A549 (cell line): ENCODE data around the gene SWAP70. TPM values are rescaled to one million over a fixed set of nuclear protein-coding genes. Genes with fewer than 3 reads are reported as not detected.

Experiments used
- ATAC-seq, 2 experiments: fragments of 200-7000 bp in 1 of 2; fragments of >200 bp in 1 of 2; cut with Nextera tagmentation in 1 of 2; cut with Tn5 transposase in 1 of 2; 3 replicates each; pipeline versions ENCODE4 v1.8.0 to v1.9.1; 2018 to 2020; ENCODE audit warnings: mild to moderate bottlenecking in 1 of 2, moderate library complexity in 1 of 2
- CTCF ChIA-PET: fragments of 300-600 bp; sonication (Branson Sonifier 250); formaldehyde crosslinking; extraction: SDS; loops from one replicate; lab custom pipeline; 2021; ENCODE audit warnings: antibody characterized with exemption, inconsistent platforms; lab: Yijun Ruan, JAX
- POLR2A ChIA-PET: fragments of 350-600 bp; formaldehyde crosslinking; extraction: SDS; loops from one replicate; lab custom pipeline; 2021; ENCODE audit warnings: antibody characterized with exemption, inconsistent platforms; lab: Yijun Ruan, JAX
- DNase-seq, 2 experiments: peaks; one replicate each; pipeline versions ENCODE4 v3.0.0 to v3.0.0-alpha.2; 2011 to 2016; ENCODE audit warnings: low read depth in 1 of 2, low spot score in 1 of 2
- FAIRE-seq: peaks from 2 replicates; lab custom pipeline; 2011; peaks lifted over from hg19 to GRCh38; lab: Jason Lieb, UNC
- H3K27ac ChIP-seq, 2 experiments: fragments of >200 bp; sonication (Bioruptor Twin); formaldehyde crosslinking; 3 replicates each; pipeline ENCODE4 v1.5.1; 2016 to 2017
- H3K4me1 ChIP-seq: fragments of >200 bp; sonication (Bioruptor Twin); formaldehyde crosslinking; 3 replicates; pipeline ENCODE4 v1.6.1; 2016
- H3K4me2 ChIP-seq: fragments of >200 bp; sonication (Bioruptor Twin); formaldehyde crosslinking; 3 replicates; pipeline ENCODE4 v1.6.1; 2016
- H3K4me3 ChIP-seq: fragments of >200 bp; sonication (Bioruptor Twin); formaldehyde crosslinking; 3 replicates; pipeline ENCODE4 v1.5.1; 2016
- H3K9me3 ChIP-seq: fragments of >200 bp; sonication (Bioruptor Twin); formaldehyde crosslinking; 3 replicates; pipeline ENCODE4 v1.6.1; 2016
- ATOH8 ChIP-seq: fragments of 250-450 bp; sonication (Bioruptor Pico); IDR thresholded peaks from 2 replicates; pipeline ENCODE4 v1.5.0; 2020; ENCODE audit warnings: low read depth, mild to moderate bottlenecking, moderate library complexity
- BCL3 ChIP-seq: fragments of >200 bp; sonication (Bioruptor Twin); formaldehyde crosslinking; IDR thresholded peaks from 3 replicates; pipeline ENCODE4 v1.6.1; 2016
- CHD2 ChIP-seq: fragments of 150-350 bp; IDR thresholded peaks from 2 replicates; pipeline ENCODE4 v1.6.1; 2014; ENCODE audit warnings: low read length; ENCODE audit not compliant: partially characterized antibody
- E2F6 ChIP-seq: IDR thresholded peaks from 2 replicates; pipeline ENCODE4 v1.6.1; 2012; ENCODE audit warnings: low read depth, borderline replicate concordance
- EHMT2 ChIP-seq: fragments of 200-600 bp; sonication (generic); IDR thresholded peaks from 2 replicates; pipeline ENCODE4 v1.6.1; 2016; ENCODE audit warnings: antibody characterized with exemption, low read depth, mild to moderate bottlenecking, moderate library complexity
- EP300 ChIP-seq, 2 experiments: fragments of >200 bp; sonication (Bioruptor Twin); formaldehyde crosslinking; IDR thresholded peaks; 2 replicates in 1 of 2; 3 replicates in 1 of 2; pipeline ENCODE4 v1.6.1; 2016 to 2017
- ESRRA ChIP-seq: fragments of 150-350 bp; IDR thresholded peaks from 2 replicates; pipeline ENCODE4 v1.6.1; 2014; ENCODE audit warnings: mild to moderate bottlenecking, low read length, borderline replicate concordance
- FOSL2 ChIP-seq, 2 experiments: fragments of 450-650 bp in 1 of 2; fragments of >200 bp in 1 of 2; sonication (Bioruptor Twin) in 1 of 2; formaldehyde crosslinking; IDR thresholded peaks; 2 replicates each; pipeline versions ENCODE4 v1.5.0 to v1.6.1; 2016 to 2020; ENCODE audit warnings: mild to moderate bottlenecking in 1 of 2, moderate library complexity in 1 of 2
- FOXS1 ChIP-seq: fragments of 250-450 bp; sonication (Bioruptor Pico); IDR thresholded peaks from 2 replicates; pipeline ENCODE4 v1.5.0; 2020; ENCODE audit warnings: mild to moderate bottlenecking, moderate library complexity
- GATA3 ChIP-seq: IDR thresholded peaks from 2 replicates; pipeline ENCODE4 v1.6.1; 2012; ENCODE audit warnings: borderline replicate concordance
- HOXB13 ChIP-seq: fragments of 250-450 bp; sonication (Bioruptor Pico); IDR thresholded peaks from 2 replicates; pipeline ENCODE4 v1.5.0; 2020; ENCODE audit warnings: low read depth, mild to moderate bottlenecking, moderate library complexity
- JUN ChIP-seq, 2 experiments: fragments of >200 bp; sonication (Bioruptor Twin); formaldehyde crosslinking; IDR thresholded peaks; 2 replicates in 1 of 2; 3 replicates in 1 of 2; pipeline ENCODE4 v1.6.1; 2016 to 2017
- JUNB ChIP-seq: fragments of >200 bp; sonication (Bioruptor Twin); formaldehyde crosslinking; IDR thresholded peaks from 2 replicates; pipeline ENCODE4 v1.6.1; 2016
- MAZ ChIP-seq: fragments of 150-350 bp; IDR thresholded peaks from 2 replicates; pipeline ENCODE4 v1.6.1; 2014; ENCODE audit warnings: antibody characterized with exemption, low read depth, low read length, borderline replicate concordance
- MYC ChIP-seq: IDR thresholded peaks from 2 replicates; pipeline ENCODE4 v1.6.1; 2012; ENCODE audit warnings: mild to moderate bottlenecking, inconsistent platforms, low read length, improper control_type of control experiment, borderline replicate concordance
- PBX3 ChIP-seq: IDR thresholded peaks from 2 replicates; pipeline ENCODE4 v1.6.1; 2012
- PHF8 ChIP-seq: fragments of 200-600 bp; sonication (generic); IDR thresholded peaks from 2 replicates; pipeline ENCODE4 v1.6.1; 2016; ENCODE audit warnings: low read depth, mild to moderate bottlenecking, antibody characterized with exemption, moderate library complexity, borderline replicate concordance
- POLR2A ChIP-seq: IDR thresholded peaks from 2 replicates; pipeline ENCODE4 v1.6.1; 2012; ENCODE audit warnings: mild to moderate bottlenecking, low read length
- RAD21 ChIP-seq, 2 experiments: fragments of >200 bp in 1 of 2; sonication (Bioruptor Twin) in 1 of 2; formaldehyde crosslinking in 1 of 2; IDR thresholded peaks in 1 of 2; conservative IDR thresholded peaks in 1 of 2; 2 replicates in 1 of 2; 3 replicates in 1 of 2; pipeline ENCODE4 v1.6.1; 2012 to 2018; ENCODE audit warnings: inconsistent platforms in 1 of 2
- REST ChIP-seq: fragments of 200-600 bp; sonication (generic); IDR thresholded peaks from 2 replicates; pipeline ENCODE4 v1.6.1; 2016; ENCODE audit warnings: antibody characterized with exemption, mild to moderate bottlenecking, moderate library complexity
- RNF2 ChIP-seq: fragments of 200-600 bp; sonication (generic); IDR thresholded peaks from 2 replicates; pipeline ENCODE4 v1.6.1; 2016; ENCODE audit warnings: low read depth, mild to moderate bottlenecking, antibody characterized with exemption, moderate library complexity, borderline replicate concordance
- SMC3 ChIP-seq: fragments of >200 bp; sonication (Bioruptor Twin); formaldehyde crosslinking; IDR thresholded peaks from 3 replicates; pipeline ENCODE4 v1.6.1; 2018; ENCODE audit warnings: inconsistent platforms
- SREBF2 ChIP-seq: fragments of 450-650 bp; IDR thresholded peaks from 2 replicates; pipeline ENCODE4 v1.6.1; 2014; ENCODE audit warnings: mild to moderate bottlenecking, moderate library complexity
- TP53 ChIP-seq: fragments of 250-450 bp; sonication (Bioruptor Pico); IDR thresholded peaks from 2 replicates; pipeline ENCODE4 v1.5.0; 2021; ENCODE audit warnings: mild to moderate bottlenecking, moderate library complexity
- USF2 ChIP-seq: fragments of 450-650 bp; IDR thresholded peaks from 2 replicates; pipeline ENCODE4 v1.6.1; 2014; ENCODE audit warnings: antibody characterized with exemption
- ZFP36 ChIP-seq: fragments of 450-650 bp; IDR thresholded peaks from 2 replicates; pipeline ENCODE4 v1.6.1; 2014; ENCODE audit warnings: borderline replicate concordance; ENCODE audit not compliant: partially characterized antibody
- ZSCAN20 ChIP-seq: fragments of 250-450 bp; sonication (Bioruptor Pico); IDR thresholded peaks from 2 replicates; pipeline ENCODE4 v1.8.0; 2022; ENCODE audit warnings: mild to moderate bottlenecking, moderate library complexity
- WGBS: methylation state at CpG from one replicate; pipeline ENCODE4 v1.1.6; 2017; ENCODE audit errors: missing lambda C conversion rate; 5-methylcytosine and 5-hydroxymethylcytosine counted together
- polyA plus RNA-seq, 4 experiments: library from polyadenylated mRNA; depleted of rRNA in 3 of 4; stranded (reverse); fragments of >200 nt; fragmentation: RNase III in 1 of 4; extraction: RNeasy Plus Mini Kit Qiagen cat#74134 plus additional on column Dnase treatment in 1 of 4; gene quantifications; 2 replicates in 3 of 4; 3 replicates in 1 of 4; pipeline ENCODE4 v1.2.3, GENCODE V29; 2011 to 2017

Gene SWAP70
- polyA plus RNA-seq, 2 of the 4 experiments (the other 2 are of a cell fraction): 24.5 to 25.5 TPM

GRCh38 chr11:9758637-9759518, 95.0 kb downstream of the SWAP70 start (continued):
- TF ChIP-seq CHD2 (no peak), MYC (no peak), JUN (IDR thresholded peaks at IDR 0.05) (peak in 1 of 2 experiments; percentile 3; a peak in 2 of 5 replicates), PHF8 (peak; percentile 30; the same call in 1 of the 2 replicates), REST (no peak), ZSCAN20 (CRISPR knock-in tag) (no peak), SMC3 (no peak), ESRRA (0 out of 2 replicates have a peak, but pooled peaks have one; percentile 22), ZFP36 (no peak)

- Histone ChIP-seq H3K27ac (peak overlapping the region; percentile 95 to 98), H3K4me2 (peak overlapping the region; percentile 99), H3K4me3 (peak overlapping the region; percentile 70), H3K9me3 (no peaks in the 10 kb centered on the region), H3K4me1 (peaks cover 30% of the 10 kb centered on the region)
- DNase-seq (peak; percentile 86 to 93), FAIRE-seq (peak; percentile 76), ATAC-seq (peak; percentile 65 to 75)
- POLR2A ChIA-PET: interaction anchor here (0.5 to 2.8 kb wide), 8 partner anchors 146 to 607 kb away, joined by 3 to 53 read pairs (median 6); partner anchors contain the start of gene ADM
- CTCF ChIA-PET: interaction anchor here (0.6 to 4.0 kb wide), 25 partner anchors 9 to 977 kb away, joined by 3 to 106 read pairs (median 6); partner anchors contain the start of gene ADM
- 18% methylated on average over 7 of the region's 10 CpGs for WGBS
- TF ChIP-seq FOSL2 (IDR thresholded peaks at IDR 0.05): peak; percentile 96
- TF ChIP-seq FOSL2 (CRISPR knock-in tag; IDR thresholded peaks at IDR 0.05): peak; percentile 98
- TF ChIP-seq MAZ: 0 out of 2 replicates have a peak, but pooled peaks have one; percentile 44
- TF ChIP-seq POLR2A: 0 out of 2 replicates have a peak, but pooled peaks have one; percentile 12
- no peak for TF ChIP-seq RNF2
- no peak for TF ChIP-seq EHMT2
- TF ChIP-seq FOXS1 (CRISPR knock-in tag): no peak
- TF ChIP-seq BCL3: peak; percentile 85; the same call in 2 of the 3 replicates
- peak; percentile 47; the same call in 2 of the 3 replicates for TF ChIP-seq SMC3
- TF ChIP-seq TP53: no peak
- peak; percentile 87 for TF ChIP-seq PBX3
- peak; percentile 18 to 50 for TF ChIP-seq RAD21 (conservative IDR thresholded peaks at IDR 0.05 in 1 of 2, IDR thresholded peaks at IDR 0.05 in 1 of 2)
- no peak for TF ChIP-seq ZFP36
- peak; percentile 98 for TF ChIP-seq JUNB
- no peak for TF ChIP-seq SREBF2
- peak; percentile 84 for TF ChIP-seq GATA3
- TF ChIP-seq HOXB13 (CRISPR knock-in tag): no peak
- TF ChIP-seq JUN (IDR thresholded peaks at IDR 0.05): peak; percentile 91 to 96
- peak; percentile 88; the same call in 1 of the 2 replicates for TF ChIP-seq ATOH8
- peak; percentile 64 for TF ChIP-seq USF2
- peak; percentile 69 for TF ChIP-seq E2F6
- peak; percentile 88 to 89; a peak in 2 of 5 replicates for TF ChIP-seq EP300 (IDR thresholded peaks at IDR 0.05)
Observed at GRCh38 chr11:9759519-9760192, 95.8 kb downstream of the SWAP70 start.
